Measurements from ENCODE around the gene DVL2.

- TF ChIP-seq CTCF (IDR thresholded peaks at IDR 0.05; ENCODE audit: insufficient read depth, low read depth, low read length) (no peak), EZH2 (IDR thresholded peaks at IDR 0.05; ENCODE audit: insufficient read depth, low read length) (no peak)
Observed at GRCh38 chr17:7176841-7177190, 57.5 kb downstream of the DVL2 start.

Data from astrocyte (in vitro differentiated cells and primary cell).